HTERT RPE-1 (cell line): Measurements from ENCODE around the gene UBE2I.

Experiments used
- in situ Hi-C: fragments of 300-500 bp; cut with MboI; formaldehyde crosslinking; loops from 4 replicates; pipeline ENCODE4 v1.14.3; 2020; ENCODE audit warnings: low sequenced_read_pairs

UBE2I gene

GRCh38 chr16:1341495-1342420, 32.3 kb downstream of the UBE2I start:
- in situ Hi-C loops: no loop called here

GRCh38 chr16:1342526-1343427, 33.3 kb downstream of the UBE2I start:
- in situ Hi-C loops: no loop called here

- in situ Hi-C loops: no loop called here
These were observed 34.2 kb downstream of the UBE2I start for GRCh38 chr16:1343428-1344242.

DNA sequence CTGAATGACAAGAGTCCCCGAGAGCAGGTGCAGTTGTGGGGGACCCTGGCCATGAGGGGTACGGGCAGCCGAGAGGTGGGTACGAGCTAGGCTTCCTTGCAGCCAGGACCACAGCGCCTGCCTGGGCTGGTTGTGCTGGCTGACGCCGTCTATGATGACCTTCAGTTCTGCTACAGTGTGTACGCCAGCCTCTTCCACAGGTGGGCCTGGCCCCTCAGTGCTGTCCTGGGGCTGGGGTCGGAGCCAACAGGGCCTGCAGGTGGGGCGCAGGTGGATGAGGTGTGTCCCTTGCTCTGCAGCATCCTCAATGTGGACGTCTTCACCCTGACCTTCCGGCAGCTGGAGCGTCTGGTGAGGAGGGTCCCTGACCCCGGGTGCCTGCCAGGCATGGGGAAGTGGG, 35.1 kb downstream of the UBE2I start:
- in situ Hi-C loops: no loop called here

DNA sequence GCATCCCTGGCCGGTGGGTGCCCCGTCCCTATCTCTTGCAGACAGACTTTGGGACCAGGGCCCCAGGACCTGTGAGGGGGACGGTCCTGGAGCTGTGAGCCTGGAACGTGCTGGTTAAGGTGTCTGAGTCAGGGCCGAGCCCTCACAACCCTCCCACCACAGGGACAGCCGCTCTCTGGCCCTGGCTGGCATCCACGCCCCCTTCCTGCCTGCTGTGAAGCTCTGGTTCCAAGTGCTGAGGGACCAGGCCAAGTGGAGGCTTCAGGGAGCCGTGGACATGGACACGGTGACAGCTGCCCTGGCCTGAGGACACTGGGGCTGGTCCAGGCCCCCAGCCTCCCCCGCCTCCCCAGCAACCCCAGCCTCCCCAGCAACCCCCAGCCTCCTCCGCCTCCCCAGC, 35.7 kb downstream of the UBE2I start:
- in situ Hi-C loops: no loop called here

GRCh38 chr16:1345651-1346421, 36.4 kb downstream of the UBE2I start:
- in situ Hi-C loops: no loop called here

DNA sequence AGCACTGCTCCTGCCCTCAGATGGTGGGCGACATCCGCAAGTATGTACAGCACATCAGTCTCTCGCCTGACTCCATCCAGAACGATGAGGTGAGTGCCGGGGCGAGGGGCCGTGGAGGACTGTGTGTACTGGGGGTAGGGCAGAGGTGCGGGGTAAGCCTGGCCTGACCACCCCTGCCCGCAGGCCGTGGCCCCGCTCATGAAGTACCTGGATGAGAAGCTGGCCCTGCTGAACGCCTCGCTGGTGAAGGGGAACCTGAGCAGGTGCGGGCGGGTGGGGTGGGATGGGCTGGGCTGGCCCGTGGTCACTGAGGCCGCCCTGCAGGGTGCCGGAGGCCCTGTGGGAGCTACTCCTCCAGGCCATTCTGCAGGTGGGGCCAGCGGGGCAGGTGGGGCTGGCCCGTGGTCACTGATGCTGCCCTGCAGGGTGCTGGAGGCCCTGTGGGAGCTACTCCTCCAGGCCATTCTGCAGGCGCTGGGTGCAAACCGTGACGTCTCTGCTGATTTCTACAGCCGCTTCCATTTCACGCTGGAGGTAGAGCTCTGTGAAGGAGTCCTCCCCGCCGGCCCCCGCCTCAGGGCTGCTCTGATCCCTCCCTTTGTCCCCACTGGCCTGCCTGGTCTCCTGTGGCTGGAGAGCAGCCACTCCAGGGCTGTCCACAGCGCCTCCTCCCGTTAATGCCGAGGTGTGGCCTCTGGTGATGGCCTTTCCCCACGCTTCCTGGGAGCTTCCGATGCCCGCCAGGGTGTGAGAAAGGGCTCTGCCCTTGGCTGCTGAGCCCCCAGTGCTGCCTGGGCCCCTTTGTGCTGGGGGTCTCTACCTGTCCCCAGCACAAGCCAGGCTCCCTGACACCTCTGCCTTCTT, 37.2 kb downstream of the UBE2I start:
- in situ Hi-C loops: no loop called here

GRCh38 chr16:1347286-1347855, 37.9 kb downstream of the UBE2I start:
- in situ Hi-C loops: no loop called here

GRCh38 chr16:1347962-1348361, 38.5 kb downstream of the UBE2I start:
- in situ Hi-C loops: no loop called here

DNA sequence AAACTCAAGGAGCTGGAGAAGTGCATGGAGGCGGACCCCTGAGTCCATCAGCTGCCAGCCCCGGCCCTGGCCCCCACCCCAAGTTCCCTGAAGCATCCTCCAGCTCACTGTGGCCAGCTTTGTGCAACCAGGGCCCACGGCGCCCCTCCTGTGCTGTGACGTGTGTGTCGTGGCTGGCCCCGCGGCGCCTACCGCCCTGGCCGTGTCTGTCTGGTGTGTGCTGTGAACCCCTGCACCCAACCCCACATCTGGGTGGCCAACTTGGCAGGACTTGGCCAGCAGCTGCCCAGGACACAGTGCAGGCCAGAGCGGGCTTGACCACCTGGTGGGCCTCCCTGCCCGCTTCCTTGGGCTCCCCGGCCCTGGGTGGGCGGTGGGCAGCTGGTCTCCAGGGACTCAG, 39.0 kb downstream of the UBE2I start:
- in situ Hi-C loops: no loop called here

DNA sequence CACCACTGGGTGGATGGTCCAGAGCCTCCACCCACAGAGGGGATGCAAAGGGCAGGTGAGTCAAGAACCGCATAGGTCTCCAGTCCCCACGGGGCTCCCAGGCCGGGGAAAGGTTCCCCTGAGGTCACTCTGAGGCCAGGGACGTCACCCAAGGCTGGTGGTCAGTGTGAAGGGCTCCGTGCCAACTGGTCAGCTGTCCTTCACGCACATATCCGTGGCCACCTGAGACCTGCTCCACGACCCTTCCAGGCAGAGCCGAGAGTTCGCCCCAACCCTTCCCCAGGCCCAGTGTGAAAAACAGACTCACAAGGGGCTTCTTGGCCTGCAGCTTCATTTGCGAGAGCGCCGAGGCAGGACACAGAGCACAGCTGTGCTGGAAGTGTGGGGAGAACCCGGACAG, 39.5 kb downstream of the UBE2I start:
- in situ Hi-C loops: no loop called here

GRCh38 chr16:1349351-1349750, 39.9 kb downstream of the UBE2I start:
- in situ Hi-C loops: no loop called here

GRCh38 chr16:1349951-1350350, 40.5 kb downstream of the UBE2I start:
- in situ Hi-C loops: no loop called here

- in situ Hi-C loops: no loop called here
These were observed 41.3 kb downstream of the UBE2I start for GRCh38 chr16:1350691-1351090.

DNA sequence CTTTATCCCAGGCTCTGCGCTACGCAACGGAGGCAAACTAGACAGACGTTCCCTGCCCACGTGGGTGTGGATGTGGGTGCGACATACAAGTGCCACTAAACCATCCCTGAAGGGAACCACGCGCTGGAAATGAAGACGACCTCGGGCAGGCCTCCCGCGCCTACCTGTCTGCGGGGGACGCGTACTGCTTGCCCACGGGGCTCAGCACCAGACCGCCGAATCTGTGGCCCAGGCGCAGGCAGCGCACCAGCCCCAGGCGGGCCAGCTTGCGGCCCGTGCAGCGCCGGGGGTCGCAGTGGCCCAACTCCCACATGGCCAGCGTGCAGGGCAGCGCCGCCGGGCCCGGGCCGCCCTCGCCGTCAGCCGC, 41.8 kb downstream of the UBE2I start:
- in situ Hi-C loops: no loop called here

DNA sequence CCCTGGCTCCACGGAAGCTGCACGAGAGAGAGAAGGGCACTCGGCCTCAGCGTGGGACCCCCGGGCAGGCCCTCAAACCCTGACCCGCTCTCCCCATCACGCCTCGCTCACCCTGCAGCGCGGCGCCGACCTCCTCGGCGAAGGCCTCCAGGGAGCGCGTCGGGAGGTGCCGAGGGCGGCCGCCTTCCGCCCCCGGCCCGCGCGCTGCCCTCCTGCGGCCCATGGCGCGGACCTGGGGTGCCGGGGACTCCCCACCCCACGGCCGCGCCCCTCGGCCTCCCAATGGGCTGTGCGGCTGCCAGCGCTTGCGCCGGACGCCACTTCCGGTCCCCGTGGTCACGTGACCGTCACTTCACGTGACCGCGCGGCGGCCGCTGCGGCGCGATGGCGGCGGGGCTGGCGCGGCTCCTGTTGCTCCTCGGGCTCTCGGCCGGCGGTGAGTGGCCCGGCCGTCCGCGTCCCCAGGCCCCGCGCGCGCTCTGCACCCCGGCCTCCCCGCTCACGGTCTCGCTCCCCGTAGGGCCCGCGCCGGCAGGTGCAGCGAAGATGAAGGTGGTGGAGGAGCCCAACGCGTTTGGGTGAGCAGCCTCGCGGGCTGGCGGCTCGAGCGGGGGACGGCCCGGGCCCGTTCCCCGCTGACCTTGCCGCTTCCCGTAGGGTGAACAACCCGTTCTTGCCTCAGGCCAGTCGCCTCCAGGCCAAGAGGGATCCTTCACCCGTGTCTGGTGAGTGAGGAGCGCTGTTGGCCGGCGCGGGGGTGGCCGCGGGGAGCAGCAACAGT, 42.3 kb downstream of the UBE2I start, which contains the start of the genes GNPTG and TSR3:
Gene GNPTG, plus strand, starts transcription at position 350 of the 781 bp plus-strand sequence. Its CDS starts 35 bp downstream, at position 385.
Gene TSR3, minus strand, starts transcription at position 297 of the 781 bp plus-strand sequence. Its CDS starts 74 bp downstream, at position 223.
- in situ Hi-C loops: no loop called here

GRCh38 chr16:1354815-1355540, 45.5 kb downstream of the UBE2I start:
- in situ Hi-C loops: no loop called here
